GM12891 (cell line): ENCODE results near the gene METAP1D.

Experiments used
- DNase-seq: peaks from one replicate; pipeline ENCODE4 v3.0.0; 2011; ENCODE audit warnings: low spot score; ENCODE audit not compliant: insufficient read length
- FAIRE-seq: peaks from 2 replicates; lab custom pipeline; 2011; peaks lifted over from hg19 to GRCh38; lab: Jason Lieb, UNC
- PAX5 ChIP-seq: IDR thresholded peaks from 2 replicates; pipeline ENCODE4 v1.6.1; 2011; ENCODE audit warnings: low read length, moderate library complexity, mild to moderate bottlenecking; ENCODE audit not compliant: insufficient read depth, severe bottlenecking
- POLR2A ChIP-seq: IDR thresholded peaks from 2 replicates; pipeline ENCODE4 v1.6.1; 2011; ENCODE audit warnings: low read depth, low read length, control low read depth
- POLR2AphosphoS5 ChIP-seq: IDR thresholded peaks from 2 replicates; pipeline ENCODE4 v1.6.1; 2011; ENCODE audit warnings: low read depth, low read length, control low read depth
- POU2F2 ChIP-seq: IDR thresholded peaks from 2 replicates; pipeline ENCODE4 v1.6.1; 2011; ENCODE audit warnings: low read depth, mild to moderate bottlenecking, control low read depth, low read length, moderate library complexity
- SPI1 ChIP-seq: IDR thresholded peaks from 2 replicates; pipeline ENCODE4 v1.6.1; 2011; ENCODE audit warnings: low read depth, low read length, control low read depth
- TAF1 ChIP-seq: IDR thresholded peaks from 2 replicates; pipeline ENCODE4 v1.6.1; 2011; ENCODE audit warnings: low read depth, low read length, control low read depth

METAP1D gene

DNA sequence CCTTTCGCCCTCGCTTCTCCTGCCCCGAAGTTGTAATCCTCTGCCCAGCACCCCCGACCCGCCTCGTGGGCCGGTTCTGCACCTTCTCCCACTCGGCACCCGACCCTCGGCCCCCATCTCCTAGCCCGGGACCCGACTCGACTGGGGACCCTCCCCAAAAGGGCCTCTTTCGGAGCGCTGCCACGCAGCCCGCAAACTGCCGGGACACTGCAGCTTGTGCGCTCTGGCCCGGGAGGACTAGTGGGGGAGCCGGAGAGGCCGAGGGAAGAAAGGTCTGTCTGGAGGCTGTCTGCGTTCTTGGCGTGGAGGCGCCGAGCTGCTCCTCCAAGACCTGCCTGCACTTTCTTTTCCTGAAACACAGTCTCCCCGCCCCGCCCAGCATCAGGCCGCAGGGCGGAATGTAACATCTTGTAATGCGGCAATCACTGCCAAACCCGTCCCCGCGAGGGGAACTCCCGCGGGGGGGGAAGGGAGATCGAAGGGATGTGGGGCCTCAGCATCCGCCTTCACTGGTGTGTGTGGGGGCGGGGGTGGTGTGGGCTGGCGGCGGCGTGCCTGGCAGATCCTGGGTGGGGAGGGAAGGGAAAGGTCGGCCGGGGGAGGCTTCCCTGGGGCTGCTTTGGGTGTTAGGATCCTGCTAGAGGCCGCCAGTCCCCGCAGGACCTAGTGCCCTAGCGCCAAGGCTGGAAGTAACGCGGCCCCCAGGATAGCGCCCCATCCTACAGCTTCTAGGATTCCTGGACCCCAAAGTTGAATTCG, 95.6 kb downstream of the METAP1D start:
- DNase-seq (no peak), FAIRE-seq (no peak)
- TF ChIP-seq POU2F2 (no peak), TAF1 (no peak)

GRCh38 chr2:172095905-172096625, 96.3 kb downstream of the METAP1D start:
- DNase-seq (no peak), FAIRE-seq (no peak)
- TF ChIP-seq POLR2AphosphoS5 (no peak), POLR2A (no peak), SPI1 (no peak), TAF1 (no peak), POU2F2 (no peak), PAX5 (no peak)

DNA sequence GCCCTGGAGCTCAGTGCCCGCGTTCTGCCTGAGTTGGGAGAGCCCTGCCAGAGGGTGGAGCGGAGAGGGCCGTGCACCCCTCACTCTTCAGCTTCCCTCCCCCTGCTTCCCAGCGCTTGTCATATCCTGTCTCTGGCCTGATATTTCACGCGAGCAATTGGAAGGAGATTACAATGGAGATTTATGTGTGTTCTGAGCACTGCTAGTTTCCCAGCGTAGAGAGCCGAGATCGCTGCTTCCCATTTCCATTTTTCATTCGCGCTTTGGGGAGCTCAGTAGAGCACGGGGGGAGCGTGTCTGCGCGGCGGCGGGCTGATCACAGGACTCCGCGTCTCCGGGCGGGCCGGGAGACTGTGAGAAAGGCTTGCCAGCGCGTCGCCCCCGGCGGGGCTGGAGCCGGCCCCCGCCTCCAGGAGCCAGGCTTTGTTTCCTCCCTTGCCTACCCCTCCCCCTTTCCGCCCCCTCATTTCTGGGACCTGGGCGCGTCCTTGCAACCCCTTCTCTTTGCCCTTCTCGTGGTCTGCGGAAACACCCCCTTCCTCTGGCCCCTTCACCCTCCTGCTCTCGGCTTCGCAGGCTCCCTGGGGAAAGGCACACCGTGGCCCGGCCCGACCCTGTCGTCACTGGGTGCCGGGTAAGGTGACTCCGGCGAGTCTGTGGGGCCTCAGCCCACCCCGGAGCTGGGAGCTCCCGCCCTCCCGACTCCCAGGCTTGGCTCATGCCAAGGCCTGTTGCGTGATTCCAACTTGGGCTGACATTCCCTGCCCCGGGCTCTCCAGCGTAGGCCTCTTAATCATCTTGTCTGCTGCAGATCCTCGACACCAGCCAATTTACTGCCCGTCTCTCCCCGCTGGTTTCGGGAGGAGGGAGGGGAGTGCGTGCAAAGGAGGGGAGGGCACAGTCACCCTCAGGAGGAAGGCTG, 97.1 kb downstream of the METAP1D start:
- TF ChIP-seq SPI1, result no peak
- TF ChIP-seq POLR2A, result no peak
- no peak for TF ChIP-seq TAF1
- TF ChIP-seq PAX5, result no peak
- TF ChIP-seq POLR2AphosphoS5, result no peak
- TF ChIP-seq POU2F2, result no peak
- FAIRE-seq, result no peak
- no peak for DNase-seq

DNA sequence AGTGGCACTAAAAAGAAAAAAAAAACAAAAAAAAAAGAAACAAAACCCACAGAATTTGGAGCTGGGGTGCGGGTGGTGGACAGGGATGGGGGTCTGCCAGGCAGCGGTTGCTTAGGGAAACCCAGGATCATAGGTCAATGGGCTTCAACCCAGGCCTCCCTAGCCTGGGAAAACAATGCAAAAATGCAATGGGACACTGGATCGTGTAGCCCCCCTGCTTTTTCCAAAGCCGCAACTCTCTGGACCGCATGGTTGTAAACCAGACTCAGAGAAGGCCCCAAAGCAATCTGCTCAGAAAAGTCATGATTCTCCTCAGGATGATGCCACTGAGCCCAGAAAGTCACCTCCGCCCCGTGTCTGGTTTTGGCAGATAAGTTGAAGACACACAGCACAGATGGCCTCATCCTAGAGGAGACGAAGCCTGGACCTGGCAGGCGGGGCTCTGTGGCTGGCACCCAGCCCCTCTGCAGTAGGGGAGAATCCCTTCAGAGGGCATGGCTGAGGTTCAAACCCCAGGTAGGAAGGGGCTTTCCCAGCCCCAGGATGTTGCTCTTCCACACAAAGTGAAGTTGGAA, 97.9 kb downstream of the METAP1D start:
- TF ChIP-seq POLR2A (no peak), POLR2AphosphoS5 (no peak), PAX5 (no peak), TAF1 (no peak), POU2F2 (no peak), SPI1 (no peak)
- FAIRE-seq (no peak), DNase-seq (no peak)

DNA sequence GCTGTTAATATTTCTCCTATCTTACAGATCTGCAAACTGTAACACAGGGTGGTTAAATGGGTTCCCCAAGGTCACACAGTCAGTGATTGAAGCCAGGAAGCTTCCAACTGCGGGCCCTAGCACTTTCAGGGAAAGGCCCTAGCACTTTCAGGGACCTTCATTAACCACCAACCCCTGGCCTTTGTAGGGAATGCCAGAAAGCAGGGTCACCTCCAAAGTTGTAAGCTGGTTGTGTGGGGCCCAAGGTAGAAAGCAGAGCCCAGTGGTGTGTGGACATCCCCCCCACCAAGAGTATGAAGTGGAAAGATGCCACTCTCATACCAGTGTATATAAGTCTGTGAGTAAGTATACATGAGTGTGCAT, 98.5 kb downstream of the METAP1D start:
- FAIRE-seq (no peak), DNase-seq (no peak)
- TF ChIP-seq POLR2A (no peak), TAF1 (no peak), POLR2AphosphoS5 (no peak), PAX5 (no peak), POU2F2 (no peak), SPI1 (no peak)

DNA sequence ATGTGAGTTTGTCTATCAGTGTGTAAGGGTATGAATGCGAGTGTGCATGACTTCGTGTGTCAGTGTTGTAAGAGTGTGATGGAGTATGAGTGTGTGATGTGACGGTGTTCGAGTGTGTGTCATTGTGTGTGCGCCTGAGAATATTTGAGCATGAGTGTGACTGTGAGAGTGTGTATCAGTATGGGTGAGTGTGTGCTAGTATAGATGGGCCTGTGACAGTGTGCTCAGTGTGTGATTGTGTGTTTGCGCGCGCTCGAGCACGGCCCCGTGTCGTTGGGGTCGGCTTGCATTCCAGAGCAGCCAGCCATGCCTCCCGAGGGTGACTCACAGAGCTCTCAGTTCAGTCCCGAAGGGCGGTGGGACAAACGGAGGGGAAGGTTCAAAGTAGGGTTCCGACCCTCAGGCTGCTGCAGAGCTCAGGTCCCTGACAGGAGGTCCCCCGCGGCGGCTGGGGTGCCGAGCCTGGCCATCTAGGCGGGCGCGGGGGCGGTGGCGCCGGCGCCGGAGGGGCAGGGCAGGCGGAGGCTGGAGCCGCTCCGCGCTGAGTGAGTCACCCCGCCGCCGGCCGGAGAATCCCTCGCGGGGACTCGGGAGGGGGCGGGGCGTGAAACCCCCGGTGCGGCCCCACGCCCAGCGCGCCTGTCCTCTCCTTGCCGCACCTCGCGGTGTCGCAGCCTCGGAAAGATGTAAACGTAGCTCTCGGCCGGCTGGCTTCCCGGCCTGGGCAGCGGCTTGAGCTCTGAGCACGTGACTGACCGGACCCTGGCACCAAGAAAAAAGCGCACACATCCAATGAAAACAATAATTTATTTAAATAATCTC, 99.1 kb downstream of the METAP1D start:
- FAIRE-seq (peak; percentile 89), DNase-seq (no peak)
- TF ChIP-seq POLR2A, result no peak
- no peak for TF ChIP-seq POLR2AphosphoS5
- no peak for TF ChIP-seq TAF1
- TF ChIP-seq SPI1, result no peak
- TF ChIP-seq PAX5, result no peak
- TF ChIP-seq POU2F2, result no peak

DNA sequence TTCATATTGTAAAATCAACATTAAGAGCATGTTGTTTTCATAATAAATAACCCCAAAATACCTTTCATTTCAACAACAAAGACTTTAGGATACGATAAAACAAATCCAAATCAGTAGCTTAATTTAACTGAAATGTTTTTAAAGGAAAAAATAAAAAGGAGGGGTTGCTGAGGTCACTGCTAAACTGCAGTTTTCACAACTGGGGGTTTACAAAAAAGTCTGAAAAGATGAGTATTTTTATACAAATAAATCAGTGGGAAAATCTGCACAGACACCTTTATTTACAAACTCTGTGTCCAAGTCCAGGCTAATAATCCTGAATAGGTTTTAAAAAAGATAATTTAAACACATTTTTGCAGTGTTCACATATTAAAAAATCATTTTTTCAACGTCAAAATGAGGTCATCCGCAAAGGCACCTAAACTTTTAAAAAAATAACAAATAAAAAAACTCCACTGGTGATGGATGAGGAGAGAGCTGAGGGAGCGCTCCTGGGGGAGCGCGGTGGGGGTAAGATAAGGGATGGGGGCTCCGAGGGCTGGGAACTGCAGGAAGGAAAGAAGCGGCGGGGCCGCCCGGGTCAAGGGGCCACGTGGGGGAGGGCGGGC, 99.8 kb downstream of the METAP1D start:
- DNase-seq (no peak), FAIRE-seq (no peak)
- no peak for TF ChIP-seq POLR2AphosphoS5
- no peak for TF ChIP-seq SPI1
- no peak for TF ChIP-seq POLR2A
- no peak for TF ChIP-seq TAF1
- TF ChIP-seq POU2F2, result no peak
- no peak for TF ChIP-seq PAX5

GRCh38 chr2:172100080-172100934, 100.6 kb downstream of the METAP1D start:
- DNase-seq, result no peak
- TF ChIP-seq TAF1, result no peak
- no peak for TF ChIP-seq POU2F2
- TF ChIP-seq SPI1, result no peak
- TF ChIP-seq POLR2A, result no peak
- no peak for TF ChIP-seq POLR2AphosphoS5
- TF ChIP-seq PAX5, result no peak
- FAIRE-seq, result no peak
